H1 (cell line): Measurements from ENCODE around the gene MINDY1. TPM values are rescaled to one million over a fixed set of nuclear protein-coding genes. Genes with fewer than 3 reads are reported as not detected.

ENCODE experiments used
- CTCF ChIA-PET: fragments of 300-600 bp; sonication (Branson Sonifier 250); formaldehyde crosslinking; loops from one replicate; lab custom pipeline; 2021; ENCODE audit not compliant: partially characterized antibody; lab: Charles Lee
- POLR2A ChIA-PET: fragments of 300-600 bp; sonication (Branson Sonifier 250); formaldehyde crosslinking; loops from one replicate; lab custom pipeline; 2021; ENCODE audit warnings: inconsistent platforms; ENCODE audit not compliant: partially characterized antibody; lab: Charles Lee
- DNase-seq, 2 experiments: peaks; one replicate each; pipeline versions ENCODE4 v3.0.0 to v3.0.0-alpha.2; 2010 to 2022; ENCODE audit warnings: low spot score in 2 of 2, low read depth in 1 of 2, mixed read lengths in 1 of 2
- FAIRE-seq: peaks from 2 replicates; lab custom pipeline; 2011; peaks lifted over from hg19 to GRCh38; lab: Jason Lieb, UNC
- H2AFZ ChIP-seq: 2 replicates; pipeline ENCODE4 v1.8.1; 2012; ENCODE audit warnings: low read length, inconsistent platforms
- H2AK5ac ChIP-seq: 2 replicates; pipeline ENCODE4 v1.6.1; 2013; ENCODE audit warnings: low read depth, low read length
- H2BK120ac ChIP-seq: replicated peaks from 2 replicates; pipeline ENCODE3; 2013; ENCODE audit warnings: low read depth, low read length, inconsistent platforms
- H2BK12ac ChIP-seq: 2 replicates; pipeline ENCODE4 v1.6.1; 2013; ENCODE audit warnings: low read depth, low read length
- H2BK15ac ChIP-seq: 2 replicates; pipeline ENCODE4 v1.6.1; 2013; ENCODE audit warnings: low read length
- H2BK20ac ChIP-seq: 2 replicates; pipeline ENCODE4 v1.6.1; 2013; ENCODE audit warnings: low read length
- H2BK5ac ChIP-seq: 2 replicates; pipeline ENCODE4 v1.6.1; 2013; ENCODE audit warnings: low read depth, low read length
- H3K14ac ChIP-seq: 2 replicates; pipeline ENCODE4 v1.6.1; 2013; ENCODE audit warnings: inconsistent platforms; ENCODE audit not compliant: insufficient read length
- H3K18ac ChIP-seq: 2 replicates; pipeline ENCODE4 v1.6.1; 2013; ENCODE audit warnings: low read length; ENCODE audit errors: extremely low read depth
- H3K23ac ChIP-seq: 2 replicates; pipeline ENCODE4 v1.6.1; 2013; ENCODE audit warnings: inconsistent platforms; ENCODE audit not compliant: insufficient read length
- H3K23me2 ChIP-seq: 2 replicates; pipeline ENCODE4 v1.6.1; 2013; ENCODE audit warnings: low read depth, low read length
- H3K27ac ChIP-seq: 2 replicates; pipeline ENCODE4 v1.6.1; 2011; ENCODE audit warnings: low read depth, low read length, inconsistent platforms
- H3K27me3 ChIP-seq, 4 experiments: replicated peaks in 1 of 4; 1 replicate in 1 of 4; 2 replicates in 3 of 4; pipeline versions ENCODE4 v1.6.1 to v1.8.1; 2011 to 2013; ENCODE audit warnings: low read length in 3 of 4, mild to moderate bottlenecking in 3 of 4, inconsistent platforms in 2 of 4, mixed read lengths in 2 of 4, moderate library complexity in 1 of 4; ENCODE audit not compliant: control insufficient read depth in 3 of 4, insufficient read depth in 3 of 4; ENCODE audit errors: extremely low read depth in 1 of 4
- H3K36me3 ChIP-seq, 4 experiments: 2 replicates each; pipeline versions ENCODE4 v1.6.1 to v1.8.1; 2011 to 2013; ENCODE audit warnings: mild to moderate bottlenecking in 4 of 4, low read length in 3 of 4, moderate library complexity in 2 of 4, control low read depth in 1 of 4, inconsistent platforms in 1 of 4; ENCODE audit not compliant: insufficient read depth in 4 of 4, control insufficient read depth in 2 of 4
- H3K4ac ChIP-seq: replicated peaks from 2 replicates; pipeline ENCODE3; 2013; ENCODE audit warnings: low read length, low read depth, mixed read lengths, inconsistent platforms; ENCODE audit not compliant: insufficient read length
- H3K4me1 ChIP-seq, 4 experiments: replicated peaks in 1 of 4; 1 replicate in 1 of 4; 2 replicates in 3 of 4; pipeline versions ENCODE4 v1.6.1 to v1.8.1; 2011 to 2013; ENCODE audit warnings: low read length in 3 of 4, inconsistent platforms in 2 of 4, mixed read lengths in 1 of 4; ENCODE audit not compliant: insufficient read depth in 4 of 4, control insufficient read depth in 3 of 4
- H3K4me2 ChIP-seq, 2 experiments: 2 replicates each; pipeline versions ENCODE4 v1.6.1 to v1.8.1; 2011 to 2013; ENCODE audit warnings: low read depth in 2 of 2, low read length in 2 of 2, control low read depth in 1 of 2, inconsistent platforms in 1 of 2, mild to moderate bottlenecking in 1 of 2; ENCODE audit not compliant: insufficient read depth in 1 of 2
- H3K4me3 ChIP-seq, 4 experiments: fragments of 200-600, 300-600 bp in 1 of 4; sonication (generic), shearing (Covaris generic), sonication (Bioruptor Twin) in 1 of 4; 2 replicates each; pipeline versions ENCODE4 v1.5.1 to v1.8.1; 2011 to 2016; ENCODE audit warnings: low read length in 4 of 4, low read depth in 3 of 4, control low read depth in 2 of 4, inconsistent platforms in 2 of 4, mild to moderate bottlenecking in 2 of 4, mixed read lengths in 1 of 4, moderate library complexity in 1 of 4; ENCODE audit not compliant: insufficient read depth in 2 of 4; ENCODE audit errors: extremely low read depth in 1 of 4
- H3K56ac ChIP-seq: replicated peaks from 2 replicates; pipeline ENCODE3; 2013; ENCODE audit warnings: low read depth, mild to moderate bottlenecking, mixed read lengths, low read length, inconsistent platforms; ENCODE audit not compliant: insufficient read length
- H3K79me1 ChIP-seq: 2 replicates; pipeline ENCODE4 v1.6.1; 2013; ENCODE audit warnings: low read depth, low read length, control low read depth
- H3K79me2 ChIP-seq, 2 experiments: 2 replicates each; pipeline versions ENCODE4 v1.6.1 to v1.8.1; 2012 to 2013; ENCODE audit warnings: low read length in 2 of 2, mild to moderate bottlenecking in 2 of 2, inconsistent platforms in 1 of 2; ENCODE audit not compliant: insufficient read depth in 2 of 2, control insufficient read depth in 1 of 2
- H3K9ac ChIP-seq, 4 experiments: replicated peaks in 1 of 4; 1 replicate in 1 of 4; 2 replicates in 3 of 4; pipeline versions ENCODE4 v1.6.1 to v1.8.1; 2011 to 2013; ENCODE audit warnings: low read depth in 3 of 4, low read length in 3 of 4, control low read depth in 2 of 4, mild to moderate bottlenecking in 2 of 4, moderate library complexity in 2 of 4, inconsistent platforms in 1 of 4; ENCODE audit errors: extremely low read depth in 1 of 4
- H3K9me3 ChIP-seq, 2 experiments: 2 replicates each; pipeline versions ENCODE4 v1.6.1 to v1.8.1; 2012 to 2013; ENCODE audit warnings: mild to moderate bottlenecking in 2 of 2, moderate library complexity in 2 of 2, control low read depth in 1 of 2, inconsistent platforms in 1 of 2, low read depth in 1 of 2, low read length in 1 of 2, mixed read lengths in 1 of 2; ENCODE audit not compliant: insufficient read depth in 2 of 2
- H4K20me1 ChIP-seq, 2 experiments: replicated peaks in 1 of 2; 2 replicates each; pipeline versions ENCODE3 to v1.8.1; 2011 to 2013; ENCODE audit warnings: inconsistent platforms in 2 of 2, low read length in 2 of 2, mild to moderate bottlenecking in 1 of 2; ENCODE audit not compliant: insufficient read depth in 2 of 2, control insufficient read depth in 1 of 2
- H4K5ac ChIP-seq: 2 replicates; pipeline ENCODE4 v1.6.1; 2013; ENCODE audit warnings: low read length, low read depth, mixed read lengths, inconsistent platforms; ENCODE audit not compliant: insufficient read length
- H4K8ac ChIP-seq: 2 replicates; pipeline ENCODE4 v1.8.0; 2013; ENCODE audit warnings: mild to moderate bottlenecking, moderate library complexity, low read length, inconsistent platforms; ENCODE audit not compliant: insufficient read depth; ENCODE audit errors: extremely low read depth
- H4K91ac ChIP-seq: replicated peaks from 2 replicates; pipeline ENCODE3; 2013; ENCODE audit warnings: low read length, mixed read lengths, inconsistent platforms; ENCODE audit not compliant: insufficient read length
- FOSL1 ChIP-seq: IDR thresholded peaks from 2 replicates; pipeline ENCODE4 v1.6.1; 2011; ENCODE audit warnings: mild to moderate bottlenecking, low read depth, low read length, moderate library complexity; ENCODE audit not compliant: insufficient read depth
- TAF7 ChIP-seq: optimal IDR thresholded peaks from 2 replicates; pipeline ENCODE3; 2011; ENCODE audit warnings: low read depth, mild to moderate bottlenecking, inconsistent platforms, low read length, moderate library complexity, borderline replicate concordance
- WGBS, 2 experiments: shearing (Covaris generic) in 1 of 2; methylation state at CpG; one replicate each; pipeline versions ENCODE4 v1.1.6 to v1.1.7; 2013 to 2015; ENCODE audit warnings: low lambda C conversion rate in 2 of 2, mixed read lengths in 2 of 2, inconsistent platforms in 1 of 2, low coverage in 1 of 2, missing lambda C conversion rate in 1 of 2; ENCODE audit not compliant: insufficient replicate concordance in 2 of 2, insufficient coverage in 1 of 2, insufficient read length in 1 of 2; ENCODE audit errors: extremely low coverage in 1 of 2, missing lambda C conversion rate in 1 of 2; 5-methylcytosine and 5-hydroxymethylcytosine counted together
- polyA plus RNA-seq, 7 experiments: library from polyadenylated mRNA; depleted of rRNA in 3 of 7; stranded (reverse) in 5 of 7; unstranded in 2 of 7; fragments of >200 nt in 5 of 7; fragments of 200-250 nt in 2 of 7; gene quantifications; 1 replicate in 5 of 7; 2 replicates in 1 of 7; 4 replicates in 1 of 7; pipeline versions ENCODE4 v1.2.1 to v1.2.3, GENCODE V29; 2011 to 2013; ENCODE audit warnings: missing spikeins in 2 of 7, mixed read lengths in 2 of 7
- total RNA-seq: library from RNA; stranded (reverse); fragmentation: NEBNext Ultra II Directional; extraction: Animal tissue kit (Norgen Biotek cat#: 25700); gene quantifications from 2 replicates; pipeline ENCODE4 v1.2.1, GENCODE V29; 2021

Gene MINDY1
- total and polyA plus RNA-seq, 2 of the 8 experiments (the other 6 are each of a cell fraction or from before 2014, with no cell fraction given) = 10.3 to 11.4 TPM

GRCh38 chr1:150972417-150972940, 34.2 kb downstream of the MINDY1 start:
- ChIA-PET POLR2A (interaction anchor here (1.0 to 10.5 kb wide), 7 partner anchors 6 to 34 kb away, joined by 4 to 133 read pairs (median 5); partner anchors contain the start of genes ANXA9 and MINDY1), CTCF (interaction anchor here (0.8 to 2.6 kb wide), 2 partner anchors 8 to 17 kb away, joined by 4 to 12 read pairs; no protein-coding TSS in a partner anchor)
- FAIRE-seq (no peak), DNase-seq (no peak)
- Histone ChIP-seq H2BK120ac (no peak overlapping the region), H3K4me2 (peak overlapping the region; percentile 83 to 93), H3K36me3 (peaks cover 5 to 17% (median 15%) of the 10 kb centered on the region in 4 experiments; a peak in 7 of 8 replicates), H3K23me2 (peaks cover 12% of the 10 kb centered on the region; the same call in 1 of the 2 replicates), H3K56ac (no peak overlapping the region), H3K9me3 (no peaks in the 10 kb centered on the region), H3K27me3 (no peaks in the 10 kb centered on the region), H2AFZ (no peak overlapping the region), H2BK15ac (no peak overlapping the region; the same call in 1 of the 2 replicates), H3K4me1 (peaks cover 20 to 43% (median 34%) of the 10 kb centered on the region in 4 experiments), H2AK5ac (no peak overlapping the region), H3K79me1 (peaks cover 17% of the 10 kb centered on the region), H4K91ac (no peak overlapping the region), H3K9ac (no peak overlapping the region; a peak in 2 of 7 replicates), H3K14ac (no peak overlapping the region), H3K4me3 (peak overlapping the region in 3 of 4 experiments; percentile 79 to 91 (median 82); a peak in 5 of 8 replicates), H3K18ac (no peak overlapping the region), H2BK20ac (peak overlapping the region; percentile 53; the same call in 1 of the 2 replicates), H4K5ac (no peak overlapping the region), H2BK5ac (peak overlapping the region; percentile 77), H3K4ac (no peak overlapping the region), H3K27ac (no peak overlapping the region), H3K23ac (no peak overlapping the region), H2BK12ac (peak overlapping the region; percentile 35; the same call in 1 of the 2 replicates), H4K8ac (no peak overlapping the region), H4K20me1 (peaks cover 18 to 23% of the 10 kb centered on the region in 2 experiments), H3K79me2 (peaks cover 21 to 61% of the 10 kb centered on the region in 2 experiments)
- TF ChIP-seq TAF7 (peak; percentile 2), FOSL1 (no peak)
- WGBS, 2 experiments = 81% methylated on average over 4 of the region's 4 CpGs; no CpG with 5 or more reads in 1 of the 2 experiments
